ENCODE measurements around the gene LCN15.

The LCN15 gene

GRCh38 chr9:136720898-136721338 lies 43.4 kb downstream of the LCN15 start:
- no peak for DNase-seq (ENCODE audit: extremely low read depth, low read depth)
- TF ChIP-seq, protein P1, sequence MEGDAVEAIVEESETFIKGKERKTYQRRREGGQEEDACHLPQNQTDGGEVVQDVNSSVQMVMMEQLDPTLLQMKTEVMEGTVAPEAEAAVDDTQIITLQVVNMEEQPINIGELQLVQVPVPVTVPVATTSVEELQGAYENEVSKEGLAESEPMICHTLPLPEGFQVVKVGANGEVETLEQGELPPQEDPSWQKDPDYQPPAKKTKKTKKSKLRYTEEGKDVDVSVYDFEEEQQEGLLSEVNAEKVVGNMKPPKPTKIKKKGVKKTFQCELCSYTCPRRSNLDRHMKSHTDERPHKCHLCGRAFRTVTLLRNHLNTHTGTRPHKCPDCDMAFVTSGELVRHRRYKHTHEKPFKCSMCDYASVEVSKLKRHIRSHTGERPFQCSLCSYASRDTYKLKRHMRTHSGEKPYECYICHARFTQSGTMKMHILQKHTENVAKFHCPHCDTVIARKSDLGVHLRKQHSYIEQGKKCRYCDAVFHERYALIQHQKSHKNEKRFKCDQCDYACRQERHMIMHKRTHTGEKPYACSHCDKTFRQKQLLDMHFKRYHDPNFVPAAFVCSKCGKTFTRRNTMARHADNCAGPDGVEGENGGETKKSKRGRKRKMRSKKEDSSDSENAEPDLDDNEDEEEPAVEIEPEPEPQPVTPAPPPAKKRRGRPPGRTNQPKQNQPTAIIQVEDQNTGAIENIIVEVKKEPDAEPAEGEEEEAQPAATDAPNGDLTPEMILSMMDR (IDR thresholded peaks at IDR 0.05; ENCODE audit: low read depth, low read length, missing control alignments) = no peak
- no peak overlapping the region for H3K4me3 ChIP-seq (replicated peaks; ENCODE audit: low read depth, low read length)

DNA sequence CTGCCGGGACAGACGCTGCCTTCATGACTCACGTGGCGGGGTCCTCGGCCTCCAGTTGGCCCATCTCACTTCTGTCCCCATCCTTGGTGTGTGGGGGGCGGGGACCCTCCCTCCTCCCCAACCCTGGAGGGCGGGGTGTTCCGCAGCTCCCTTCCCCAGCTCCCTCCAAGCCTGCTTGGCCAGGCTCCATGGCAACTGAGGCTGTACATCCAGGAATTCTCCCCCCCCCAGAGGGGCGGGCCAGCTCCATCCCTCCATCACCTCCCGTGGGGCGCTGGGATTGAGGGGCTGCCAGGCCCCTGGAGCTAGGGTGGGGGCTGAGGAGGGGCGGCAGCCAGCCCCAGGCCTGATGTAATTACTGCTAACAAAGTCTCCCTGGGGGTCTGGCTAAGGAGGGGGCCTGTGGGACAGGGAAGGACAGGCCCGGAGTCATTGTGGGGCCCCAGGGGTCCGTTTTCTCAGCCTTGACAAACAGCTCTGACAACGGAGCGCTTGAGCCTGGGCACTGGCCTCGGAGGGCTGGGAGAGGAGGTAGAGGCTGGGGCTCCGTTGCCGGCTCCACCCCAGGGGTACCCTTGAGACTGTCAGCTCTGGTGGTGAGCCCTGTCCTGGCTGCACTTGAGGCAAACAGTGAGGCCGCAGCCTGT lies 43.9 kb downstream of the LCN15 start:
- TF ChIP-seq, protein P1 (IDR thresholded peaks at IDR 0.05; ENCODE audit: low read depth, low read length, missing control alignments) = no peak
- DNase-seq (ENCODE audit: extremely low read depth, low read depth) = no peak
- no peak overlapping the region for H3K4me3 ChIP-seq (replicated peaks; ENCODE audit: low read depth, low read length)

DNA sequence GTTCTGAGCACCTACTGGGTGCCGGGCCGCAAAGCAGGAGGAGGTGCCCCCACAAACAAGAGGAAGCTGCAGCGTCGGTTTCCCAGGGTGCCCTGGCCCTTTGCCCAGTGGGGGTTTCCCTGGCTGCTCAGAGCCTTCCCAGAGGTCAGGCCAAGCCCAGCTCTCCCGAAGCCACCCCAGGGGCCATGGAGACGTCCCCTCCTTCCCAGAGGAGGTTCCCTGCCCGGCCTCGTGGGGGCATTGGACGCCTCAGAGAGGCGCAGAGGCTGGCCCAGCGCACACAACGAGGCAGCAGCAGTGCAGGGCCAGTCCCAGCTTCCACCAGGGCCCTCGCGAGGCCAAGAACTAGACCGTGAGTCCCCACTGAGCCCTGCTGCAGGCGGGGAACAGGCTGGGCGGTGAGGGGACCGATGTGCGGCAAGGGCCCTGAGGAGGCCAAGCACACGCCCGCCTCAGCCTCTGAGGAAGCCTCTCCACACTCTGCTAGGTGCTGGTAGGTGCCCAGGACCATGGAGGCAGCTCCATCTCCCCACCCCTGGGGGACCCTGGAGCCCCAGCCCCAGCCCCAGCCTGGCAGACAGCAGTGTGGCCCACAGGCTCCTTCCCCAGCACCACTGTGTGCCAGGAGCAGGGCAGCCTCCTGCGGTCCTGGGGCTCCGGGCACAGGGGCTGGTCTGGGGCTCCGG lies 45.0 kb downstream of the LCN15 start:
- TF ChIP-seq, protein P1 (IDR thresholded peaks at IDR 0.05; ENCODE audit: low read depth, low read length, missing control alignments) = no peak
- no peak overlapping the region for H3K4me3 ChIP-seq (replicated peaks; ENCODE audit: low read depth, low read length)
- DNase-seq (ENCODE audit: extremely low read depth, low read depth) = no peak

DNA sequence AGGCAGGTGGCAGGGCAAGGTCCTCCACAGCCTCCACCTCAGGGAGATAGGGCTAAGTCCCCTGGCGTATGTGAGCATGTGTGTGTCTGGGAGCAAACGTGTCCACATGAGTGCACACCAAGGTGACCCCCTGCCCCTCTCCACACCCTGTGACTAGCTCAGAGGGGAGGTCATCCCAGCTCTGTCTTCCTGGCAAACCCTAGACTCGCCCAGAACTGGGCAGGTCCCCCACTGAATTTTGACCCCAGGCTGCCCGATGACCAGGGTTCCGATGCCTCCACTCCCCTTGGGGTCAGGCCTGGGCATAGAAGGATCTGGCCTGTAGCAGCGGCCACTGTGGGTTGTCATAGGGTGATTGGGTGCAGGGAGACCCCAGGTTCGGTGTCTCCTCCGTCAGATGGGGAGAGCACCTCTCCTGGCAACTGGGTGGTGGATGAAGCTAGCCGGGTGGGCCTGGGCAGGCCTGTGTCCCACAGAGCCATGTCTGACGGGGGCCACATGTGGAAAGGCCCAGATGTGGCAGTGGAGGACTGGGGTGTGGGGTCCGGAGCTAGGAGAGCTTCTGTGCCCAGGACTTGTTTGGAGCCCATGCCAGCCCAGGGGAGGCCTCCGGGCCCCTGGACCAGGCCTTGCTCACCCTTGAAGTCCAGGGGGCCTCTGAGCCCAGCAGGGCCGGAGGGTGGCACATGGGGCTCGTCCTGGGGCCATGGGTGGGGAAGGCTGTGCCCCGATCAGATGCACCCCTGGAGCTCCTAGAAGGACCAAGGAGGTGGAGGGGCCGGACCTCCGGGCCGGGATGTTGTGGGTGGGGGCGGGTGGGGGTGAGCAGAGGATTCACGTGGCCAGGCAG lies 45.7 kb downstream of the LCN15 start:
- no peak overlapping the region for H3K4me3 ChIP-seq (replicated peaks; ENCODE audit: low read depth, low read length)
- no peak for DNase-seq (ENCODE audit: extremely low read depth, low read depth)
- TF ChIP-seq, protein P1 (IDR thresholded peaks at IDR 0.05; ENCODE audit: low read depth, low read length, missing control alignments) = no peak

GRCh38 chr9:136717399-136717798 lies 46.9 kb downstream of the LCN15 start:
- no peak for DNase-seq (ENCODE audit: extremely low read depth, low read depth)
- TF ChIP-seq, protein P1 (IDR thresholded peaks at IDR 0.05; ENCODE audit: low read depth, low read length, missing control alignments) = no peak
- no peak overlapping the region for H3K4me3 ChIP-seq (replicated peaks; ENCODE audit: low read depth, low read length)

- H3K4me3 ChIP-seq (replicated peaks; ENCODE audit: low read depth, low read length) = no peak overlapping the region
- DNase-seq (ENCODE audit: extremely low read depth, low read depth) = no peak
- TF ChIP-seq, protein P1 (IDR thresholded peaks at IDR 0.05; ENCODE audit: low read depth, low read length, missing control alignments) = no peak
Measured at GRCh38 chr9:136714893-136715274, 49.4 kb downstream of the LCN15 start.

Measured in HFF-Myc (cell line).